ENCODE measurements around the gene PCP2.
"Not testable (repeated sequence)": the region's sequence is repeated elsewhere in the genome, so short reads cannot be mapped to it uniquely, and the experiment has no call there.

The PCP2 gene

GRCh38 chr19:7663706-7664105, 30.2 kb upstream of the PCP2 start:
- no peak for DNase-seq (ENCODE audit: low read depth)
- no peak overlapping the region for H3K4me3 ChIP-seq (ENCODE audit: low read depth, low read length)

- H3K4me3 ChIP-seq (ENCODE audit: low read depth, low read length), result no peak overlapping the region
- no peak for DNase-seq (ENCODE audit: low read depth)
Measured at GRCh38 chr19:7662657-7663056, 29.1 kb upstream of the PCP2 start.

- DNase-seq (ENCODE audit: low read depth), result no peak
- no peak overlapping the region for H3K4me3 ChIP-seq (ENCODE audit: low read depth, low read length)
Measured at GRCh38 chr19:7661744-7662538, 28.4 kb upstream of the PCP2 start.

- no peak overlapping the region for H3K4me3 ChIP-seq (ENCODE audit: low read depth, low read length)
Measured at GRCh38 chr19:7658219-7658686, 24.7 kb upstream of the PCP2 start.

DNA sequence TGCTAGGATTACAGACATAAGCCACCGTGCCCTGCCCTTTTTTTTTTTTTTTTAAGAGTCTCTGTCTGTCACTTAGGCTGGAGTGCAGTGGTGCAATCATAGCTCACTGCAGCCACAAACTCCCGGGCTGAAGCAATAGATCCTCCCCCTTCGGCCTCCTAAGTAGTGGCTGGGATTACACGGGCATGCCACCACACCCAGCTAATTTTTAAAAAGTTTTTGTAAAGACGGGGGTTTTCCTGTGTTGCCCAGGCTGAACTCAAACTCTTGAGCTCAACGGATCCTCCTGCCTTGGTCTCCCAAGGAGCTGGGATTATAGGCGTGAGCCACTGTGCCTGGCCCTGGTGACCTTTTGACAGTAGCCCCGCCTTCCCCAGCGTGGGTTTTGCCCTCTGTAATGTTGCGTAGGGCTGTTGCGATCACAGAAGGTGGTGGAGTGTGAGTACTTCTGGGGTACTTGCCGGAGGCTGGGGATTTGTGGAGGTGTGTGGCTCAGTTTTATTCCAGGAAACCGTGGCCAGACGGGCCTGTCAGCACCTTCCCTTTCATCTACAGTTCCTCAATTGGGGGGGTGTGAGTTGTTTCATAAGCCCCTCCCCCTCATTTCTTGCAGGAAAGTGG, 23.7 kb upstream of the PCP2 start:
- no peak for DNase-seq (ENCODE audit: low read depth)
- no peak overlapping the region for H3K4me3 ChIP-seq (ENCODE audit: low read depth, low read length)

More at GRCh38 chr19:7658219-7658686, 24.7 kb upstream of the PCP2 start:
- DNase-seq (ENCODE audit: low read depth), result no peak

GRCh38 chr19:7655581-7655980, 22.1 kb upstream of the PCP2 start:
- no peak overlapping the region for H3K4me3 ChIP-seq (ENCODE audit: low read depth, low read length)
- DNase-seq (ENCODE audit: low read depth), result no peak

DNA sequence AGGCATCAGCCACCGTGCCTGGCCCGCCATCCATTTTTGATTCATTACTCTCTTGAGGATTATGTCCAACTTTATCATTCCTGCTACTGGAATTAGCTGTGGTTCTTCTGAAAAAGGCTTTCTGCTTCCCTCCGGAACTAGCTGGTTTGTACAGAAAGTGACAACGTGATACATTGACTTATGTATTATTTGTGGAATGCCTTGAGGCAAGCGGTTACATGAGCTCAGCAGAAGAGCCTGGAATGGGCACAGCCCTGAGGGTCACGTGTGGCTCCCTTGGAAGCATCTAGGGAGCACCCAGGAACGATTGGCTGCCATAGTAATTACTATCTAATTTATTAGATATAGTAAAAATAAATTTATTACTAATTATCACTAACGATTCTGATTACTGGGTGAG, 20.9 kb upstream of the PCP2 start:
- H3K4me3 ChIP-seq (ENCODE audit: low read depth, low read length), result no peak overlapping the region
- DNase-seq (ENCODE audit: low read depth), result no peak

GRCh38 chr19:7652061-7652641, 18.6 kb upstream of the PCP2 start:
- DNase-seq (ENCODE audit: low read depth), result peak; percentile 68
- peak overlapping the region; percentile 30 for H3K4me3 ChIP-seq (ENCODE audit: low read depth, low read length)

DNA sequence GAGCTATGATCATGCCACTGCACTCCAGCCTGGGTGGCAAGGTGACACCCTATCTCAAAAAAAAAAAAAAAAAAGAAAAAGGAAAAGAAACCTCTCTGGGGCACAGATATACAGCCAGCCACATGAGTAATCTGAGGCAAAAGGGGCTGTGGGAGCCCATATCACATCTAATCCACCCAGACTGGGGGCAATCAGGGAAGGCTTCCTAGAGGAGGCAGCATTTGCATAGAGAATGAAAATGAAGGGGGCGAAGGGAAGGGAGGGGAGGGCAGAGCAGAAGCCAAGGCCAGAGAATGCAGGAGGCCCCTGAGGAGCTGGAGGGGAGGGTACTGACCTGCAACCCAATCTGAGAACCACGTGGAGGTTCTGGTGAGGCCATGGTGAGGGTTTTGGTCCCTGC, 16.6 kb upstream of the PCP2 start:
- H3K4me3 ChIP-seq (ENCODE audit: low read depth, low read length), result no peak overlapping the region

DNA sequence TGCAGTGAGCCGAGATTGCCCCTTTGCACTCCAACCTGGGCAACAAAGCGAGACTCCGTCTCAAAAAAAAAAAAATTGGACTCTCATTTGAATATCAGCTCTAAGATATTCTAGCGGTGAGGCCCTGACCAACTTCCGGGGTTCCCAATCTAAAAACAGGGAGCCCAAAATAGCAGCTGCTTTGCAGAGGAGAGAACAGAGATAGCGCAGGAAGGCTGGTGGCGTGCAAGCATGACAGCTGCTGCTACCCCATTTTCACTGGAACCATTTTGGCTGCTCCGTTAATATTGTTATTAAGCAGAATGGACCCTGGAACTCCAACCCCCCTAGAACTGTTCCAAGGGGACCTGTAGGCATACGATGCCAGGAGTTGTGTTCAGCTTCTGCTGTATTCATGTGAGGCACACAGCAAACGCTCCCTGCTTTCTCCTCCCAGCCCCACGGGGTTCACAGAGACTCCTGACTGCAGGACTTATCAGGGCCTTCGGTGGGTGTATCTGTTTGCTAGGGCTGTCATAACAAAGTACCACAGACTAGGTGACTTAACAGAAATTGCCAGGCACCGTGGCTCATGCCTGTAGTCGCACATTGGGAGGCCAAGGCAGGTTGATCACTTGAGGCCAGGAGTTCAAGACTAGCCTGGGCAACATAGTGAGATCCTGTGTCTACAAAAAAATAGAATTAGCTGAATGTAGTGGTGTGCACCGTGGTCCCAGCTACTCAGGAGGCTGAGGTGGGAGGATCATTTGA, 14.9 kb upstream of the PCP2 start:
- no peak for DNase-seq (ENCODE audit: low read depth)
- H3K4me3 ChIP-seq (ENCODE audit: low read depth, low read length), result no peak overlapping the region

More for the DNA sequence above, 16.6 kb upstream of the PCP2 start:
- no peak for DNase-seq (ENCODE audit: low read depth)

DNA sequence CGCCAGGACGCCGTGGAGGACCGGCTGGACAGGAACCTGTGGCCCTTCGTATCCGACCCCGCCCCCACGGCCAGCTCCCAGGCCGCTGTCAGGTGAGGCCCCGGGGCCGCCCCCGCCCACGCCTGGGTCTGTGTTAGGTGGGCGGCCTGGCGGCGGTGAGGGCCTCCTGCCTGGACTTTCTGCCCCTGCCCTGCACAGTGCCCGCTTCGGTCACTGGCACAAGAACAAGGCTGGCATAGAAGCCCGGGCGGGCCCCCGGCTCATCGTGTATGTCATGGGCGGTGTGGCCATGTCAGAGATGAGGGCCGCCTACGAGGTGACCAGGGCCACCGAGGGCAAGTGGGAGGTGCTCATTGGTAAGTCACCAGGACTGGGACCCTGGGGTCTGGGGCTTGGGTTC, 13.6 kb upstream of the PCP2 start:
- no peak for DNase-seq (ENCODE audit: low read depth)
- no peak overlapping the region for H3K4me3 ChIP-seq (ENCODE audit: low read depth, low read length)

GRCh38 chr19:7646426-7646700, 12.8 kb upstream of the PCP2 start:
- DNase-seq (ENCODE audit: low read depth), result no peak
- H3K4me3 ChIP-seq (ENCODE audit: low read depth, low read length), result no peak overlapping the region

DNA sequence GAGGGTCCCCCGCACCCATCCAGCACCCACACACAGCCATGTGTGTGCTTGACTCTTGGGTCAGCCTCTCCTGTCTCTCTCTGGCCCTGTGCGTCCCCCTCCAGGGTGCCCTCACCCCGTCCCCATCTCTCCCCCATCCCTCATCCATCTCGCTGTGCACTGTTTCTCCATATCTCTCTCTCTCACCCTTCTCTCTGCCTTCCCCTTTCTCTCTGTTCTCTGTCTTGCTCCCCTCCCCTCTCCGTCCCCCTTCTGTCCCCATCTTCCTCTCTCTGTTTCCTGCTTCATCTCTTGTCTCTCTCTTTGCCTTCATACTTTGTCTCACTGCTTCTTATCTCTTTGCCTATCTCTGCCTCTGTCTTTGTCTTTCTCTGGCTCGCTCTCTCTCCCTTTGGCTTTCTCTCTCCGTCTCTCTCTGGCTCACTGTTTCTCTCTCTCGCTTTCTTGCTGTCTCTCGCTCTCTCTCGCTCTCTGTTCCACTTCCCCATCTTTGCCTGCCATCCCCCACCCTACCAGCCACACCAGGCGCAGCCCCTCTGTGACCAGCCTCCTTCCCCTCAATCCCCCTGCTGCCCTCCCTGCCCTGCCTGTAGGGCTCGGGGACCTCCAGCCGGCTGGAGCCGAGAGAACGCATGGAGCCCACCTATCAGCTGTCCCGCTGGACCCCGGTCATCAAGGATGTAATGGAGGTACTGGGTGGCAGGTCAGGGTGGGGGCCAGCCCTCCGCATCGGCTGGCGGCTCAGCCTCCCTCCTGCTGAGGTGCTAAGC, 12.3 kb upstream of the PCP2 start:
- DNase-seq (ENCODE audit: low read depth), result no peak
- H3K4me3 ChIP-seq (ENCODE audit: low read depth, low read length), result no peak overlapping the region

GRCh38 chr19:7645163-7645562, 11.6 kb upstream of the PCP2 start:
- no peak overlapping the region for H3K4me3 ChIP-seq (ENCODE audit: low read depth, low read length)
- no peak for DNase-seq (ENCODE audit: low read depth)

- DNase-seq (ENCODE audit: low read depth), result no peak
- H3K4me3 ChIP-seq (ENCODE audit: low read depth, low read length), result no peak overlapping the region
Measured at GRCh38 chr19:7644550-7644877, 11.0 kb upstream of the PCP2 start.

- H3K4me3 ChIP-seq (ENCODE audit: low read depth, low read length); DNase-seq (ENCODE audit: low read depth): not testable (repeated sequence)
Measured at GRCh38 chr19:7643629-7644549, 10.4 kb upstream of the PCP2 start.

GRCh38 chr19:7643031-7643415, 9.5 kb upstream of the PCP2 start:
- no peak overlapping the region for H3K4me3 ChIP-seq (ENCODE audit: low read depth, low read length)
- DNase-seq (ENCODE audit: low read depth), result no peak

GRCh38 chr19:7642295-7643030, 8.9 kb upstream of the PCP2 start:
- no peak for DNase-seq (ENCODE audit: low read depth)

More at GRCh38 chr19:7642295-7643030, 8.9 kb upstream of the PCP2 start:
- no peak overlapping the region for H3K4me3 ChIP-seq (ENCODE audit: low read depth, low read length)
